ENCODE results near the gene BCL2L15.

DNA sequence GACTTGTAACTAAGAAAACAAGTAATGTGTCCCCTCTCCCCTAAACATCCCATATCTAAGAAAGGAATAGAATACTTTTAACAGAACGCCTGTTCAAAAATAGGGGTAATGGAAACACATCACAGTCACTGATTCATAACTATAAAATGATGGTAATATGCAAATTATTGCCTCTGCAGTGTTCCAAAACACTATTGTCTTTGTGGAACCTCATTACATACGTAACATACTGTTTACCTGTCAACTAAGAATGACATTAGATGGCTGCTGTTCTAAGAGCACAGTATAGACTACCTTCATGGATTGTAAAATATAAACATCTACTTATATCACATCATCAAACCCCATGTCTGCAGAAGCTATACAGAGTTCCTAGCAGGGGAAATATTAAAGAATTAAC, 3.4 kb upstream of the BCL2L15 start:
- TF ChIP-seq TAF1 (IDR thresholded peaks at IDR 0.05; ENCODE audit: borderline replicate concordance, low read depth, low read length) = no peak
- no peak for TF ChIP-seq POLR2A (IDR thresholded peaks at IDR 0.05; ENCODE audit: low read depth, low read length)
- TF ChIP-seq POLR2AphosphoS5 (IDR thresholded peaks at IDR 0.05; ENCODE audit: low read depth, low read length) = no peak
